ENCODE results near the gene USPL1.

- TF ChIP-seq, protein P1, sequence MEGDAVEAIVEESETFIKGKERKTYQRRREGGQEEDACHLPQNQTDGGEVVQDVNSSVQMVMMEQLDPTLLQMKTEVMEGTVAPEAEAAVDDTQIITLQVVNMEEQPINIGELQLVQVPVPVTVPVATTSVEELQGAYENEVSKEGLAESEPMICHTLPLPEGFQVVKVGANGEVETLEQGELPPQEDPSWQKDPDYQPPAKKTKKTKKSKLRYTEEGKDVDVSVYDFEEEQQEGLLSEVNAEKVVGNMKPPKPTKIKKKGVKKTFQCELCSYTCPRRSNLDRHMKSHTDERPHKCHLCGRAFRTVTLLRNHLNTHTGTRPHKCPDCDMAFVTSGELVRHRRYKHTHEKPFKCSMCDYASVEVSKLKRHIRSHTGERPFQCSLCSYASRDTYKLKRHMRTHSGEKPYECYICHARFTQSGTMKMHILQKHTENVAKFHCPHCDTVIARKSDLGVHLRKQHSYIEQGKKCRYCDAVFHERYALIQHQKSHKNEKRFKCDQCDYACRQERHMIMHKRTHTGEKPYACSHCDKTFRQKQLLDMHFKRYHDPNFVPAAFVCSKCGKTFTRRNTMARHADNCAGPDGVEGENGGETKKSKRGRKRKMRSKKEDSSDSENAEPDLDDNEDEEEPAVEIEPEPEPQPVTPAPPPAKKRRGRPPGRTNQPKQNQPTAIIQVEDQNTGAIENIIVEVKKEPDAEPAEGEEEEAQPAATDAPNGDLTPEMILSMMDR (conservative IDR thresholded peaks at IDR 0.05), result no peak
- no peak for TF ChIP-seq EZH2 (IDR thresholded peaks at IDR 0.05; ENCODE audit: low read depth)
Measured at GRCh38 chr13:30697177-30697953, 79.6 kb downstream of the USPL1 start.
